Measurements from ENCODE around the gene KCND3.

The KCND3 gene

GRCh38 chr1:111958851-111959250 lies 30.6 kb downstream of the KCND3 start:
- Histone ChIP-seq H3K9me3 (ENCODE audit: severe bottlenecking) (no peaks in the 10 kb centered on the region), H3K4me3 (ENCODE audit: severe bottlenecking) (no peak overlapping the region), H3K27ac (ENCODE audit: poor library complexity, severe bottlenecking) (no peak overlapping the region), H3K36me3 (ENCODE audit: low read depth) (no peaks in the 10 kb centered on the region), H3K27me3 (ENCODE audit: insufficient read depth, poor library complexity, severe bottlenecking) (no peaks in the 10 kb centered on the region), H3K4me1 (ENCODE audit: insufficient read depth, poor library complexity, severe bottlenecking) (no peaks in the 10 kb centered on the region)
- no peak for DNase-seq (ENCODE audit: low spot score)
- ATAC-seq (ENCODE audit: low read depth) = no peak
- no peak for TF ChIP-seq CTCF (IDR thresholded peaks at IDR 0.05; ENCODE audit: poor library complexity, severe bottlenecking)

- TF ChIP-seq CTCF (IDR thresholded peaks at IDR 0.05; ENCODE audit: poor library complexity, severe bottlenecking) = no peak
- Histone ChIP-seq H3K9me3 (ENCODE audit: severe bottlenecking) (no peaks in the 10 kb centered on the region), H3K4me3 (ENCODE audit: severe bottlenecking) (no peak overlapping the region), H3K27me3 (ENCODE audit: insufficient read depth, poor library complexity, severe bottlenecking) (no peaks in the 10 kb centered on the region), H3K4me1 (ENCODE audit: insufficient read depth, poor library complexity, severe bottlenecking) (no peaks in the 10 kb centered on the region), H3K27ac (ENCODE audit: poor library complexity, severe bottlenecking) (no peak overlapping the region), H3K36me3 (ENCODE audit: low read depth) (no peaks in the 10 kb centered on the region)
- ATAC-seq (ENCODE audit: low read depth) (no peak), DNase-seq (ENCODE audit: low spot score) (no peak)
Measured at GRCh38 chr1:111958075-111958474, 31.4 kb downstream of the KCND3 start.

- no peak for ATAC-seq (ENCODE audit: low read depth)
- Histone ChIP-seq H3K36me3 (ENCODE audit: low read depth) (no peaks in the 10 kb centered on the region), H3K4me3 (ENCODE audit: severe bottlenecking) (no peak overlapping the region), H3K27ac (ENCODE audit: poor library complexity, severe bottlenecking) (no peak overlapping the region), H3K4me1 (ENCODE audit: insufficient read depth, poor library complexity, severe bottlenecking) (no peaks in the 10 kb centered on the region), H3K27me3 (ENCODE audit: insufficient read depth, poor library complexity, severe bottlenecking) (no peaks in the 10 kb centered on the region), H3K9me3 (ENCODE audit: severe bottlenecking) (no peaks in the 10 kb centered on the region)
- TF ChIP-seq CTCF (IDR thresholded peaks at IDR 0.05; ENCODE audit: poor library complexity, severe bottlenecking) = no peak
- DNase-seq (ENCODE audit: low spot score) = no peak
Measured at GRCh38 chr1:111956155-111956771, 33.2 kb downstream of the KCND3 start.

- no peak for TF ChIP-seq CTCF (IDR thresholded peaks at IDR 0.05; ENCODE audit: poor library complexity, severe bottlenecking)
- H3K4me3 ChIP-seq (ENCODE audit: severe bottlenecking) = no peak overlapping the region
- H3K9me3 ChIP-seq (ENCODE audit: severe bottlenecking) = no peaks in the 10 kb centered on the region
Measured at GRCh38 chr1:111955755-111956154, 33.7 kb downstream of the KCND3 start.

GRCh38 chr1:111953797-111954196 lies 35.7 kb downstream of the KCND3 start:
- ATAC-seq (ENCODE audit: low read depth) (no peak), DNase-seq (ENCODE audit: low spot score) (no peak)
- Histone ChIP-seq H3K27ac (ENCODE audit: poor library complexity, severe bottlenecking) (no peak overlapping the region), H3K9me3 (ENCODE audit: severe bottlenecking) (no peaks in the 10 kb centered on the region), H3K4me1 (ENCODE audit: insufficient read depth, poor library complexity, severe bottlenecking) (peaks cover 5% of the 10 kb centered on the region), H3K27me3 (ENCODE audit: insufficient read depth, poor library complexity, severe bottlenecking) (no peaks in the 10 kb centered on the region), H3K4me3 (ENCODE audit: severe bottlenecking) (no peak overlapping the region), H3K36me3 (ENCODE audit: low read depth) (no peaks in the 10 kb centered on the region)
- TF ChIP-seq CTCF (IDR thresholded peaks at IDR 0.05; ENCODE audit: poor library complexity, severe bottlenecking) = no peak

More at GRCh38 chr1:111955755-111956154, 33.7 kb downstream of the KCND3 start:
- ATAC-seq (ENCODE audit: low read depth) = no peak
- H3K4me1 ChIP-seq (ENCODE audit: insufficient read depth, poor library complexity, severe bottlenecking) = no peaks in the 10 kb centered on the region
- no peaks in the 10 kb centered on the region for H3K36me3 ChIP-seq (ENCODE audit: low read depth)
- no peak for DNase-seq (ENCODE audit: low spot score)
- H3K27me3 ChIP-seq (ENCODE audit: insufficient read depth, poor library complexity, severe bottlenecking) = no peaks in the 10 kb centered on the region
- H3K27ac ChIP-seq (ENCODE audit: poor library complexity, severe bottlenecking) = no peak overlapping the region
